MCF 10A (cell line): ENCODE measurements around the gene IL26. TPM values are rescaled to one million over a fixed set of nuclear protein-coding genes. Genes with fewer than 3 reads are reported as not detected.
A peak's percentile ranks its signal among the peaks of the same experiment; 100 is the strongest.

Experiments
- BruUV-seq: library from RNA; stranded (reverse); fragments of 400-500 nt; replicated peaks from 2 replicates; lab custom pipeline; 2021; lab: Mats Ljungman, UMichigan
- CTCF ChIA-PET: fragments of 300-600 bp; sonication (Branson Sonifier 250); formaldehyde crosslinking; extraction: SDS; loops from one replicate; lab custom pipeline; 2021; ENCODE audit warnings: antibody characterized with exemption, inconsistent platforms; lab: Yijun Ruan, JAX
- POLR2A ChIA-PET: fragments of 300-600, 350-650 bp; sonication (Branson Sonifier 250); formaldehyde crosslinking; extraction: SDS; loops from one replicate; lab custom pipeline; 2020; ENCODE audit warnings: antibody characterized with exemption, inconsistent platforms; lab: Yijun Ruan, JAX
- DNase-seq: peaks from one replicate; pipeline ENCODE4 v3.0.0-alpha.2; 2018; ENCODE audit not compliant: unreplicated experiment
- H3K27ac Mint-ChIP-seq: one replicate; pipeline ENCODE4 v1.8.0; 2022; ENCODE audit warnings: mild to moderate bottlenecking, low read depth, mixed read lengths; ENCODE audit not compliant: unreplicated experiment
- H3K27me3 Mint-ChIP-seq: one replicate; pipeline ENCODE4 v1.8.0; 2022; ENCODE audit warnings: mixed read lengths; ENCODE audit not compliant: insufficient read depth, unreplicated experiment
- H3K36me3 Mint-ChIP-seq: one replicate; pipeline ENCODE4 v1.8.0; 2022; ENCODE audit warnings: mild to moderate bottlenecking, moderate library complexity, mixed read lengths; ENCODE audit not compliant: insufficient read depth, unreplicated experiment
- H3K4me1 Mint-ChIP-seq: one replicate; pipeline ENCODE4 v1.8.0; 2022; ENCODE audit warnings: mixed read lengths; ENCODE audit not compliant: insufficient read depth, unreplicated experiment
- H3K4me3 Mint-ChIP-seq: one replicate; pipeline ENCODE4 v1.8.0; 2022; ENCODE audit warnings: mild to moderate bottlenecking, moderate library complexity, mixed read lengths; ENCODE audit not compliant: unreplicated experiment
- H3K9me3 Mint-ChIP-seq: one replicate; pipeline ENCODE4 v1.8.0; 2022; ENCODE audit warnings: mixed read lengths; ENCODE audit not compliant: unreplicated experiment
- CTCF ChIP-seq: fragments of 200-600 bp; IDR thresholded peaks from one replicate; pipeline ENCODE4 v1.8.0; 2022; ENCODE audit warnings: antibody characterized with exemption, mild to moderate bottlenecking; ENCODE audit not compliant: unreplicated experiment
- intact Hi-C: fragments of 100-400 bp; cut with micrococcal nuclease; formaldehyde crosslinking; loops from 2 replicates; pipeline ENCODE4 v1.14.1; 2022
- total RNA-seq: library from RNA; stranded (reverse); gene quantifications from 2 replicates; pipeline ENCODE4 v1.2.3, GENCODE V29; 2022

The IL26 gene
- total RNA-seq, 1 experiment from 2014 or later: not detected

GRCh38 chr12:68163560-68164081 is 62.0 kb downstream of the IL26 start:
- BruUV-seq: no TSS peak
- Mint-ChIP-seq H3K27ac (no peak overlapping the region), H3K4me1 (peaks cover 7% of the 10 kb centered on the region), H3K27me3 (no peaks in the 10 kb centered on the region), H3K36me3 (no peaks in the 10 kb centered on the region), H3K9me3 (no peaks in the 10 kb centered on the region), H3K4me3 (no peak overlapping the region)
- ChIA-PET CTCF (no interaction called here), POLR2A (no interaction called here)
- TF ChIP-seq CTCF: no peak
- no peak for DNase-seq
- intact Hi-C loops: no loop called here

- Mint-ChIP-seq H3K4me3 (no peak overlapping the region), H3K27me3 (no peaks in the 10 kb centered on the region), H3K36me3 (no peaks in the 10 kb centered on the region), H3K4me1 (peaks cover 8% of the 10 kb centered on the region), H3K9me3 (no peaks in the 10 kb centered on the region), H3K27ac (no peak overlapping the region)
- TF ChIP-seq CTCF: no peak
- ChIA-PET CTCF (interaction anchor here (0.6 to 2.1 kb wide), 2 partner anchors 121 to 625 kb away, joined by 5 read pairs; no protein-coding TSS in a partner anchor), POLR2A (no interaction called here)
- BruUV-seq: no TSS peak
- intact Hi-C loops: no loop called here
- DNase-seq: peak; percentile 10
Observed at GRCh38 chr12:68162374-68162773, 63.2 kb downstream of the IL26 start.

- no TSS peak for BruUV-seq
- H3K27me3 Mint-ChIP-seq: no peaks in the 10 kb centered on the region
- H3K4me3 Mint-ChIP-seq: no peak within 1 kb of the TSS
- ChIA-PET CTCF (interaction anchor here (0.9 to 3.2 kb wide), 3 partner anchors 16 to 119 kb away, joined by 3 to 30 read pairs (median 4); no protein-coding TSS in a partner anchor), POLR2A (no interaction called here)
- intact Hi-C loops: no loop called here
- H3K9me3 Mint-ChIP-seq: no peaks in the 10 kb centered on the region
- DNase-seq: no peak
- H3K27ac Mint-ChIP-seq: no peak within 1 kb of the TSS
- no peaks in the 10 kb centered on the region for H3K36me3 Mint-ChIP-seq
- no peak for TF ChIP-seq CTCF
- peaks cover 11% of the 10 kb centered on the region for H3K4me1 Mint-ChIP-seq
Observed at GRCh38 chr12:68159681-68160304, 65.8 kb downstream of the IL26 start, which contains the start of gene IFNG. TSS of gene IFNG (minus strand) at chr12:68159740. CDS start at chr12:68159615, 125 bp downstream.

GRCh38 chr12:68158432-68158831 is 67.2 kb downstream of the IL26 start:
- DNase-seq: peak; percentile 60
- TF ChIP-seq CTCF: peak; percentile 40
- H3K27me3 Mint-ChIP-seq: no peaks in the 10 kb centered on the region

More at GRCh38 chr12:68158432-68158831, 67.2 kb downstream of the IL26 start:
- ChIA-PET POLR2A (interaction anchor here (0.7 to 1.4 kb wide), 2 partner anchors 14 to 118 kb away, joined by 3 to 4 read pairs; no protein-coding TSS in a partner anchor), CTCF (interaction anchor here (0.5 to 3.2 kb wide), 16 partner anchors 8 to 969 kb away, joined by 3 to 30 read pairs (median 3); no protein-coding TSS in a partner anchor)
- H3K4me3 Mint-ChIP-seq: no peak overlapping the region
- BruUV-seq: no TSS peak
- H3K4me1 Mint-ChIP-seq: peaks cover 11% of the 10 kb centered on the region
- H3K36me3 Mint-ChIP-seq: no peaks in the 10 kb centered on the region
- no peaks in the 10 kb centered on the region for H3K9me3 Mint-ChIP-seq
- intact Hi-C loops: loop anchor here (1.0 kb wide), 1 partner anchor 118 kb away; no protein-coding TSS in a partner anchor
- H3K27ac Mint-ChIP-seq: no peak overlapping the region
